Esophagus squamous epithelium (tissue), 5 donors: ENCODE measurements around the gene FBXL7. TPM values are rescaled to one million over a fixed set of nuclear protein-coding genes. Genes with fewer than 3 reads are reported as not detected.

ENCODE experiments used
- DNase-seq: peaks from one replicate; lab custom pipeline; 2025; lab: John Stamatoyannopoulos, UW
- H3K27ac ChIP-seq, 4 donors: fragments of 200-600 bp; sonication (generic); one replicate each; pipeline ENCODE4 v1.5.1; 2016 to 2019; ENCODE audit warnings: mild to moderate bottlenecking in 1 of 4
- H3K27me3 ChIP-seq, 4 donors: fragments of 200-600 bp; sonication (generic); 1 replicate in 3 of 4; 2 replicates in 1 of 4; pipeline versions ENCODE4 v1.5.1 to v1.6.0; 2017 to 2021; ENCODE audit warnings: antibody characterized with exemption in 1 of 4
- H3K36me3 ChIP-seq, 3 donors: fragments of 200-600 bp; sonication (generic); one replicate each; pipeline ENCODE4 v1.5.1; 2016 to 2019
- H3K4me1 ChIP-seq, 3 donors: fragments of 200-600 bp; sonication (generic); one replicate each; pipeline ENCODE4 v1.5.1; 2017 to 2019
- H3K4me3 ChIP-seq, 4 donors: fragments of 200-600 bp; sonication (generic); 1 replicate in 3 of 4; 2 replicates in 1 of 4; pipeline ENCODE4 v1.5.1; 2016 to 2019; ENCODE audit warnings: mild to moderate bottlenecking in 2 of 4, moderate library complexity in 1 of 4
- H3K9me3 ChIP-seq, 3 donors: fragments of 200-600 bp; sonication (generic); one replicate each; pipeline ENCODE4 v1.5.1; 2016 to 2019
- POLR2A ChIP-seq, 4 donors: fragments of 450-650 bp; IDR thresholded peaks; one replicate each; pipeline ENCODE4 v1.6.1; 2017; ENCODE audit warnings: antibody characterized with exemption in 4 of 4, mild to moderate bottlenecking in 4 of 4, moderate library complexity in 3 of 4
- WGBS, 2 donors: methylation state at CpG; one replicate each; pipeline ENCODE4 v1.1.5; 2018; 5-methylcytosine and 5-hydroxymethylcytosine counted together
- intact Hi-C: fragments of 100-400 bp; cut with DNase I; formaldehyde crosslinking; loops from one replicate; pipeline ENCODE4 v1.15.0; 2022
- total RNA-seq, 4 donors: library from RNA; depleted of rRNA; stranded (reverse); fragments of >200 nt; gene quantifications; one replicate each; pipeline ENCODE4 v1.1.0, GENCODE V29; 2016
- TF ChIP-seq, protein P1 (sequence below), 6 experiments: fragments of 450-650 bp in 4 of 6; fragments of 200-600 bp in 2 of 6; sonication (generic) in 2 of 6; IDR thresholded peaks; one replicate each; pipeline ENCODE4 v1.5.1; 2016 to 2019; ENCODE audit warnings: antibody characterized with exemption in 6 of 6, mild to moderate bottlenecking in 4 of 6, moderate library complexity in 4 of 6
- donor health status: DM: yes; HTN: yes; CAD: no.

FBXL7 gene
- total RNA-seq, 4 donors from 2014 or later: 0.68 to 15.1 (median 2.8) TPM

DNA sequence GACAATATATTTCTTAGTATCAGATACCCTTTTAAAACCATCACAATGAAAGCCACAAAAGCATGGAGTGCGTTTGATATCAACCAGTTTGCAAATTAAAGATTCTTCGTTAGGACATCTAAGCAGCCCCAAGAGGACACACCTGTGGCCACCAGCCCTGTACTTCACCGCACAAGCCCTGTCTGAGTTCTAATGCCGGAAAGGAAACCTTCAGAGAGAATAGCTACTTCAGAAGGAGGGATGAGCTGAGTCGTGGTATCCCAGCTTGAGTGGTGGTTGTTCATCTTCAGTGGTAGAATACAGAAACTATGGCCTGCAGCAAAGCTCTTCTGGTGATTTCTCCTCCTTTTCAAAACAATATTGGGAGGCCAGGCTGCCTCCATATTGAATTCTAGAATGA is 319.6 kb downstream of the FBXL7 start:
- H3K27me3 ChIP-seq: no peaks in the 10 kb centered on the region
- intact Hi-C loops: no loop called here
- no peak overlapping the region for H3K4me3 ChIP-seq
- peaks cover 0 to 6% (median 0%) of the 10 kb centered on the region in 3 donors for H3K4me1 ChIP-seq
- WGBS, 2 donors: 82 to 93% methylated on average over 5 of the region's 5 CpGs
- no peaks in the 10 kb centered on the region for H3K36me3 ChIP-seq
- DNase-seq: no peak
- no peak overlapping the region for H3K27ac ChIP-seq
- no peak for TF ChIP-seq POLR2A (IDR thresholded peaks at IDR 0.05)
- TF ChIP-seq, protein P1, sequence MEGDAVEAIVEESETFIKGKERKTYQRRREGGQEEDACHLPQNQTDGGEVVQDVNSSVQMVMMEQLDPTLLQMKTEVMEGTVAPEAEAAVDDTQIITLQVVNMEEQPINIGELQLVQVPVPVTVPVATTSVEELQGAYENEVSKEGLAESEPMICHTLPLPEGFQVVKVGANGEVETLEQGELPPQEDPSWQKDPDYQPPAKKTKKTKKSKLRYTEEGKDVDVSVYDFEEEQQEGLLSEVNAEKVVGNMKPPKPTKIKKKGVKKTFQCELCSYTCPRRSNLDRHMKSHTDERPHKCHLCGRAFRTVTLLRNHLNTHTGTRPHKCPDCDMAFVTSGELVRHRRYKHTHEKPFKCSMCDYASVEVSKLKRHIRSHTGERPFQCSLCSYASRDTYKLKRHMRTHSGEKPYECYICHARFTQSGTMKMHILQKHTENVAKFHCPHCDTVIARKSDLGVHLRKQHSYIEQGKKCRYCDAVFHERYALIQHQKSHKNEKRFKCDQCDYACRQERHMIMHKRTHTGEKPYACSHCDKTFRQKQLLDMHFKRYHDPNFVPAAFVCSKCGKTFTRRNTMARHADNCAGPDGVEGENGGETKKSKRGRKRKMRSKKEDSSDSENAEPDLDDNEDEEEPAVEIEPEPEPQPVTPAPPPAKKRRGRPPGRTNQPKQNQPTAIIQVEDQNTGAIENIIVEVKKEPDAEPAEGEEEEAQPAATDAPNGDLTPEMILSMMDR (IDR thresholded peaks at IDR 0.05): no peak
- H3K9me3 ChIP-seq: no peaks in the 10 kb centered on the region

DNA sequence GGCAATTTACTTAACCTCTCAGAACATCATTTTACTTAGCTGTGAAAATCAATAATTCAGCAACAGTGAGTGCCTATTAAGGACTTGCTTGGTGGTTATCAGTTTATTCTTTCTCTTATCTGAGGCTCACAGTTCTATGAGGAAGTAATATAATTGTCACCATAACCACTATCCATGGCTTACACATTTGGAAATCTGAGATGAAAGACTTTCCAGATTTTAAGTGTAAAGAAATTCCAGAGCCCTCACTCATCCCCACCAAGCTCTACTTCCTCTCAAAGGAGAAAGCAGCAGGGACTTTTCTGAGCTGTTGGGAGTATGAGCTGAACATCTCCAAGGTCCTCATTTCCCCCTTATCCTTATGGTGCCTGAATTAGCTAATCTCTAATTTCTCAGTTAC is 321.5 kb downstream of the FBXL7 start:
- TF ChIP-seq, protein P1 (IDR thresholded peaks at IDR 0.05): no peak
- no peak for TF ChIP-seq POLR2A (IDR thresholded peaks at IDR 0.05)
- H3K4me1 ChIP-seq: peaks cover 0 to 7% (median 0%) of the 10 kb centered on the region in 3 donors
- H3K4me3 ChIP-seq: no peak overlapping the region
- H3K9me3 ChIP-seq: no peaks in the 10 kb centered on the region
- no peak for DNase-seq
- no peaks in the 10 kb centered on the region for H3K36me3 ChIP-seq
- H3K27me3 ChIP-seq: no peaks in the 10 kb centered on the region
- intact Hi-C loops: no loop called here
- H3K27ac ChIP-seq: no peak overlapping the region

DNA sequence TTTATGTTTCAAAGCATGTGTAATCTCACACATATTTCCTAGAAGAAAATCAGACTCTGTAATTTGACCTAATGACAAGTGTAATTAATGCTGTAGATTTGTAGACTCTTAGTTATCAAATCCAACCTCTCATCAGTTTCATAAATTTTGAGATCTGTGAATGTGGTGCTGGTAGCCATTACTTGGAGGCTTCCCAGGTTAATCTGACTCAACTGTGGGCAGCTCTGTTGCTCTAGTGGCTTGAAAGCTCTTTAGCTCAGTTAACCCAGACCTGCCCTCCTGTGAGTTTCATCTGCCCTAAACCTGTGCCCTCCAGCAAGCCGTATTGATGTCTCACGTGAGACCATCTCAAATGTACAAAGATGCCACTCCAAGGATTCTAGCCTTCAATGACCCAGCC is 323.4 kb downstream of the FBXL7 start:
- Histone ChIP-seq H3K27me3 (no peaks in the 10 kb centered on the region), H3K36me3 (no peaks in the 10 kb centered on the region), H3K4me1 (peaks cover 0 to 12% (median 0%) of the 10 kb centered on the region in 3 donors), H3K9me3 (no peaks in the 10 kb centered on the region), H3K27ac (no peak overlapping the region), H3K4me3 (no peak overlapping the region)
- TF ChIP-seq, protein P1 (IDR thresholded peaks at IDR 0.05): no peak
- no peak for TF ChIP-seq POLR2A (IDR thresholded peaks at IDR 0.05)
- intact Hi-C loops: no loop called here
- no peak for DNase-seq
- WGBS, 2 donors: 76 to 95% methylated on average over 2 of the region's 2 CpGs

DNA sequence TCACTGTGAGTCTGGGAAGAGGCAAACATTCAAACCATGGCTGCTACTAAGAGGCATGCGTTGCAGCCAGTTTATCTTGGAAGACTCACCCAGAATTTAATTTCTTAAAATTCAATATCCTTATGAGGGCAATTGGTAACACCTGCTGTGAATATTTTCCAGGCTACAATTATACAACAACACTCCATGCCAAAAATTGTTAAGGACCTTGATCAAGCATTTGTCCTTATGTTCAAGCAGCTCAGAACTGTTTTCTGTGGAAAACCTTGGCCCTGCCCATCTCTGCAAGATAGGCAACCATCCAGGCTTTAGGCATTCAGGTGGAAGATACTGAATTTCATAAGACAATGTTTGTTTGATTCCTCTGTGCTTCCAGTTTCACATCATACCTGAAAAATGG is 327.8 kb downstream of the FBXL7 start:
- TF ChIP-seq, protein P1 (IDR thresholded peaks at IDR 0.05): no peak
- TF ChIP-seq POLR2A (IDR thresholded peaks at IDR 0.05): no peak
- H3K4me3 ChIP-seq: no peak overlapping the region
- H3K9me3 ChIP-seq: no peaks in the 10 kb centered on the region
- no peak overlapping the region for H3K27ac ChIP-seq
- intact Hi-C loops: no loop called here
- DNase-seq: no peak
- WGBS, 2 donors: 80 to 100% methylated on average over 1 of the region's 1 CpG
- no peaks in the 10 kb centered on the region for H3K27me3 ChIP-seq
- peaks cover 0 to 29% (median 0%) of the 10 kb centered on the region in 3 donors for H3K4me1 ChIP-seq
- no peaks in the 10 kb centered on the region for H3K36me3 ChIP-seq

DNA sequence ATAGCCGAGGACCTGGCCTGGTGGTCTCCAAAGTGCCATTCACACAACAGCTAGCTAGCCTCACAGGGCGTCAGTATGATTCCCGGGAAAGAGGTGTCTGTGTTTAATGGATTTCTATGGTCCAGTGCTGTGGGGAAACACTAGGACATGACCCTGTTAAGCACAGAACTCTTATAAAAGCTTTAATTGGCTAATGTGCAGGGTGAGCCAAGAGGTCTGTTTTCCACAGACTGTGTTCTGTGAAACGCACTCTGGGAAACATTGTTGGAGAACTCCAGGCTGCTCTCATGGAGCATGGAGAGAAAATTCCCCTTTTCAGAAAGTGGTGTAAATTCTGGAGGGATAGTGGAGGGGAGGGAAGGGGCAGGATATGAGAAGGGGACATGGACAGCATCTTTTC is 331.4 kb downstream of the FBXL7 start:
- no peak for TF ChIP-seq POLR2A (IDR thresholded peaks at IDR 0.05)
- TF ChIP-seq, protein P1 (IDR thresholded peaks at IDR 0.05): no peak
- intact Hi-C loops: no loop called here
- no peak for DNase-seq
- Histone ChIP-seq H3K4me1 (peaks cover 0 to 45% (median 13%) of the 10 kb centered on the region in 3 donors), H3K27ac (no peak overlapping the region), H3K27me3 (no peaks in the 10 kb centered on the region), H3K9me3 (no peaks in the 10 kb centered on the region), H3K36me3 (no peaks in the 10 kb centered on the region), H3K4me3 (no peak overlapping the region)
- WGBS, 2 donors: 78 to 95% methylated on average over 3 to 4 of the region's 4 CpGs
